SH-SY5Y (cell line): ENCODE results near the gene JMJD7.

Source experiments
- GATA2 ChIP-seq: IDR thresholded peaks from 2 replicates; pipeline ENCODE4 v1.6.1; 2011; ENCODE audit warnings: mild to moderate bottlenecking, low read depth, low read length
- GATA3 ChIP-seq: IDR thresholded peaks from 2 replicates; pipeline ENCODE4 v1.6.1; 2011; ENCODE audit warnings: low read depth, mild to moderate bottlenecking, low read length, moderate library complexity

- no peak for TF ChIP-seq GATA3
- TF ChIP-seq GATA2: no peak
Measured at GRCh38 chr15:41872166-41872747, 44.4 kb downstream of the JMJD7 start.
